HG03521 (cell line): ENCODE data around the gene NR4A3.
"Not testable (repeated sequence)": the region's sequence is repeated elsewhere in the genome, so short reads cannot be mapped to it uniquely, and the experiment has no call there.

Source experiments
- ATAC-seq: cut with Tn5 transposase; IDR thresholded peaks from one replicate; pipeline ENCODE4 v1.9.1; 2021; ENCODE audit warnings: mild to moderate bottlenecking, moderate library complexity; ENCODE audit not compliant: unreplicated experiment

NR4A3 gene

DNA sequence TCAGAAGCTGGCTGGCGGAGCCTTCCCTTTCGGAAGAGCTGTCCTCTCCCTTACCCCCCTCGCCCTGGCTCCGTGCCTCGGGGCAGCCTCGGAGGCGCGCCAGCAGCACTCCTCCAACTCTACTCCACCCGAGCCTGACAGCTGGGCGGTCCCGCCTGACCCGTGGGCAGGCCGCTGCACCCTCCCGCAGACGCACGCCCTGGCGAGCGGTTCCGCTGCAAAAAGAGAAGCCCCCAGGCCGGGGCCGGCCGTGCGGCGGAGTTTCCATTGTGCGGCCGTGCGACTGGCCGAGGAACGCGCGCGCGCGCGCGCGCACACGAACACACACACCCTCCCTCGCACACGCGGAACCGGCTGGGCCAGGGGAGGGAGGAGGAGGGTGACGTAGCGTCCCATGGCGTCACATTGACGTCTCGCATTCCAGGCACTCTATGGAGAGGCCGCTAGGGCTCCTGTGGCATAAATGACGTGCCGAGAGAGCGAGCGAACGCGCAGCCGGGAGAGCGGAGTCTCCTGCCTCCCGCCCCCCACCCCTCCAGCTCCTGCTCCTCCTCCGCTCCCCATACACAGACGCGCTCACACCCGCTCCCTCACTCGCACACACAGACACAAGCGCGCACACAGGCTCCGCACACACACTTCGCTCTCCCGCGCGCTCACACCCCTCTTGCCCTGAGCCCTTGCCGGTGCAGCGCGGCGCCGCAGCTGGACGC, at the start of gene NR4A3:
Gene NR4A3 (plus strand): TSS at position 490 of the 713 bp plus-strand sequence. CDS start 6,158 bp downstream, outside the sequence.
- ATAC-seq = peak; percentile 31

GRCh38 chr9:99773468-99774138, 48.1 kb upstream of the NR4A3 start:
- no peak for ATAC-seq

DNA sequence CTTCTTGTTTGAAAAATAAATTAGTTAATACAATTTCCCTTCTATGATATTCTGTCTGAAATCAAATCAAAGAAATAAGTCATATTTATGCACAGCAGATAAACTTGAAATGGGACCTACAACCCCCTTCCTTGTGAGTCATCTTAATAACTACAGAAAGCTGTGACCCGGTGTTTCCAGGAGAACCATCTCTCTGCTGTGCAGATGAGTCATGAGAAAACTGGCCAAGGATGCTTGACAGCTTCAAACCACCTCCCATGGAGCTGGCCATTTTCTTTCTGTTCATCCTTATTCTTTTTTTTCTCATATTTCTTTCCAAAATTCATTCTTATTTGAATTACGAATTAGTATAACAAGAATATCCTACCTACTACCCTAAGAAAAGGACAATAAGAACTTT, 43.4 kb upstream of the NR4A3 start:
- no peak for ATAC-seq

DNA sequence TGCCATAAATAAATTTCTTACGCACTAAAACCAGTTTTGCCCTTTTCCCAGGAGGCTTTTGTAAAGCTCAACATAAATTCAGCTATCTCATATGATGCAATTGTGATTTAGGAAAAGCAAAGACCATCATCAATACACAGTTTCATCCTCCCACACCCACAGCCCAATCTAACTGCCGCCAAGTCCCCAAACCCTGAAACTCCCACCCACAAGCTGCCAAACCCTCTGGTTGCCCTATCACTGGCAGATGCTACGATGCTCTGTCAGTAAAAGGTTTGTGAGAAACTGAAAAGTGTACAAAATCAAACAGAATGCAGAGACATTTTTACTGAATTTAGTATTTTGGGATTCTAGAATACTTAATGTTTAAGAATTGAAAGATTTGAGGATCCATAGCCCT, 42.8 kb upstream of the NR4A3 start:
- no peak for ATAC-seq

GRCh38 chr9:99779277-99779676, 42.4 kb upstream of the NR4A3 start:
- no peak for ATAC-seq

- ATAC-seq = not testable (repeated sequence)
These were observed 39.3 kb upstream of the NR4A3 start for GRCh38 chr9:99782349-99782748.

DNA sequence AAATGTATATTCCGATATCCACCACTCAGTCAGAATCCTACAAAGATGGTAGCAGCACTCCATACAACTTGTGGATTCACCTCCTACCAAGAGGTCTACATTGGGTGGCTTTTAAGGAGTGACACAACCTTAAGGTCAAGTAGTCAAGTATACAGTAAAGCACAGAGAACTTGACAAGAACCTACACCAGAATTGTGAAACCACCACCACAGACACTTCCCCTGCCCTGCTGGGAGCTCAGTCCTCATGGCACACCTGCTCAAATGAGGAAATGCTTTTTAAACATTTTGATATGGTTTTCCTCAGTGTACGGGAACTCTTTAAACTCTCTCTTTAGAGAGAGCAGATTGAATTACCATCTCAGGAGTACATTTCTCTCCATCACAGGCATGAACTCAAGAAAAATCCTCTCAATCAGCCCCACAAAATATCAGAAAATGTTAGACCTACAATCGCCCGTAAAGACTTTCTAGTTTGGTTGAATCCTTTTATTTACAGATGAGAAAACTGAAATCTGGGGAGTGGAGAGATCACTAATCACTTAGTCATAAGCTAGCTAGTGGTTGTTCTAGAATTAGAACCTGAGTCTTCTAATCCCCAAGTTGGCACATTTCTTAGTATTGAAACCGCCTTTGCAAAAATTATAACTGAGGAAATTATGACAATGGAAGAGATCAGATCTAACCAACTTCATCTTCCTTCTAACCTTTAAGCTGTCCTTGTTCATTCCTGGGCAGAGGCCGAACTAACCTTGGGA, 38.5 kb upstream of the NR4A3 start:
- ATAC-seq = no peak

DNA sequence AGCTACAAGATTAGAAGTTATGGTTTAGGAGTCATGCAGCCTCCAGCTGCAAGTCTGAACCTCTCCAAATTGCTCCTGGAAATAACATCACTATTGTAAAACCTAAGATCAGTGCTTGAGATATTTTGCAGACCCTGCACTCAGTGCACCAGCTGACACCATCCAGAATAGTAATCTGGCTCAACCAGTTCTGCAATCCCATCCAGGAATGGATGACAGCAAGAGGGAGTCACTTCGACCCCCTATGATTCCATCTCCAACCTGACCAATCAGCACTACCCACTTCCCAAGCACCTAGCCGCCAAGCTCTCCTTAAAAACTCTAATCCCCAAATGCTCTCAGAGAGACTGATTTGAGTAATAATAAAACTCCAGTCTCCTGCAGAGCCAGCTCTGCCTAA, 37.9 kb upstream of the NR4A3 start:
- ATAC-seq = no peak

GRCh38 chr9:99785010-99785590, 36.6 kb upstream of the NR4A3 start:
- ATAC-seq = no peak

DNA sequence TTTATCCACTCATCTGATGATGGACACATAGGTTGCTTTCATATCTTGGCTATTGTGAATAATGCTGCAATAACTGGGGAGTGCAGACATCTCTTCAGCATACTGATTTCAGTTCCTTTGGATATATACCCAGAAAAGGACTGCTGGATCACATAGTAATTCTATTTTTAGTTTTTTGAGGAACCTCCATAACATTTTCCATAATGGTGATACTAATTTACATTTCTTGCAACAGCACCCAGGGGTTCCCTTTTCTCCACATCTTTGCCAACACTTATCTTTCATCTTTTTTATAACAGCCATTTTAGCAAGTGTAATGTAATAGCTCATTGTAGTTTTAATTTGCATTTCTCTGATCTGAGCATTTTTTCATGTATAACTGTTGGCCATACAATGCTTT, 34.1 kb upstream of the NR4A3 start:
- no peak for ATAC-seq

- no peak for ATAC-seq
These were observed 28.2 kb upstream of the NR4A3 start for GRCh38 chr9:99793528-99793927.

- no peak for ATAC-seq
These were observed 25.5 kb upstream of the NR4A3 start for GRCh38 chr9:99796231-99796630.

DNA sequence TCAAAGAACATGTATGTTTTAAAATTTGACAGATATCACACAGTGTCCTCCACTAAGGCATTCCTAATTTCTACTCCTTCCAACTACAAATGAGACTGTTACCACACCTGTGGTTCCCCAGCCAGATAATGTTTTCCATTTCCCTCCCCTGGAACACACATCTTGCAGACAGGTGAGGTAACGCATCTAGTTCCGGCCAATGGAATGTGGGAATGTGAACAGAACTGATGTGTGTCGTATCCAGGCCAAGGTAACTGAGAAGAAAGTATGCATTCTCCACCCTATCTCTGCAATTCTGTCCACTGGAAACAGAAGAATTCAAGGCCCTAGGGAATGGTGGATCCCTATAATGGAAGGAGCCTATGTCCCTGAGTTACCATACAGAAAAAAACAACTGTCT, 19.9 kb upstream of the NR4A3 start:
- ATAC-seq = no peak

- no peak for ATAC-seq
These were observed 18.0 kb upstream of the NR4A3 start for GRCh38 chr9:99803694-99804093.

- ATAC-seq = no peak
These were observed 14.3 kb upstream of the NR4A3 start for GRCh38 chr9:99807276-99807852.

DNA sequence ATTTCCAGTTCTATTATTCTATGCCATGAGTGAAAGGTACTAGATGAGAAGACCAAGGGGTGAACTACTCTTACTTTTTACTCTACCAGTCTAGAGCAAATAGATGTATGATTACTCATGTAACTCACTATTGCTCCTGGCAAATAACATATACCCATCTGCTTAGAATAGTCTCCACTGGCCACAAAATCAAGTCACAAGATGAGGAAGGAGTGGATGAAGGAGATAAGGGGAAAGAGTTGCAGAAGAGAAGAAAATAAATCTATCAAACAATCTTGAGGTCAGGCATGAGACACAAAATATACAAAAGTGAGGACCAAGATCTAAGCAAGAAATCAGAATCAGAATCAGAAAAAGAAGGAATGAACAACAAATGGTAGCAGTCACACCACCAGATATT, 13.7 kb upstream of the NR4A3 start:
- no peak for ATAC-seq

DNA sequence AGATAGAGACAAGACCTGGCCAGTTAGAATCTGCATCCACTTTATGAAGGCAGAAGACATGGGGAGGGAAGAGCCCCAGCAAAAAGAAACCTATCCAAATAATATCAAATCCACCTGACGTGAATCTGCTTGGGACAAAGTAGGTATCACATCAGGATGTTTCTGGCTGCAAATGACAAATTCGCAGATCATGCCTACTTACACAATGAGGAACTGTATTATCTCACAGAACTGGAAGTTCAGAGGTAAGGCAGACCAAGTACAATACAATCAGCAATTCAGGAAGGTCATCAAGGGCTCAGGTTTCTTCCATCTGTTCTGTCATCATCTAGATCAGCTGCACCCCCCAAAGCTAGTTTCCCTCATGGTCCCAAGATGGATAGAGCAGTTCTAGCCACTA, 13.2 kb upstream of the NR4A3 start:
- ATAC-seq = no peak

DNA sequence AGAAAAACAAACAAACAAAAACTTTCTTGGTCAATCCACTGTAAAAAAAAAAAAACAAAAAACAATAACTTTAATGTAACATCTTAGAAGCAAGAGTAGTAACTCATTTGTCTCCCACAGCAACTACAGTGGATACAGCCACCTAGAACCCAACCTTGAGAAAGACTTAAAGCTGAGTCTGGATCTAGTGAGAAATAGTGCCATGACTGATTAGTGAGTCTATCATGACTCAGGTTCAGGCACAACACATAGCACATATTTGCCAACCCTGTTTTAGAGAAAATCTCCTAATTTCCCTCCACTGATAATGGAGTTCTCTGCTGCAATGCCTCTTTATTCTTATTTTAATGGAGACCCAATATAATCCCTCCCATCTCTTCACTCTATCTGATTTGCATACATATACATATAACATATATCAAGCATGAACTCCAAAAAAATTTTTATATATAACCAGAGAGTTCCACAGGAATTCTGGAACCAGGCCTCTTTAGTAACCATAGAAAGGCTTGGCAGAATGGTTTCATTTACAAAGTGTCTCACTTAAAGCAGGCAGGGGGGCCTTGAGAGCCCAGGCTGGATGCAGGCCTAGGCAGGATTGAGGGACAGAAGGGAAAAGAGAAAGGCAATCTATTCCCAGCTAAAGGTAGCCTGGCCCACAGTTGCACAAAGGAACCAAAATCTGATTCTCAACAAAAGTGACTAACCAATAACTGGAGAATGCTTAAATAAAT, 11.9 kb upstream of the NR4A3 start:
- no peak for ATAC-seq

GRCh38 chr9:99811172-99811571, 10.5 kb upstream of the NR4A3 start:
- no peak for ATAC-seq

GRCh38 chr9:99811598-99812383, 9.9 kb upstream of the NR4A3 start:
- peak; percentile 59 for ATAC-seq
